Epidermal melanocyte (primary cell): ENCODE results near the gene PGP.

Experiments
- DNase-seq: peaks from one replicate; pipeline ENCODE4 v3.0.0; 2011; ENCODE audit warnings: low spot score; ENCODE audit not compliant: insufficient read length

The PGP gene

DNA sequence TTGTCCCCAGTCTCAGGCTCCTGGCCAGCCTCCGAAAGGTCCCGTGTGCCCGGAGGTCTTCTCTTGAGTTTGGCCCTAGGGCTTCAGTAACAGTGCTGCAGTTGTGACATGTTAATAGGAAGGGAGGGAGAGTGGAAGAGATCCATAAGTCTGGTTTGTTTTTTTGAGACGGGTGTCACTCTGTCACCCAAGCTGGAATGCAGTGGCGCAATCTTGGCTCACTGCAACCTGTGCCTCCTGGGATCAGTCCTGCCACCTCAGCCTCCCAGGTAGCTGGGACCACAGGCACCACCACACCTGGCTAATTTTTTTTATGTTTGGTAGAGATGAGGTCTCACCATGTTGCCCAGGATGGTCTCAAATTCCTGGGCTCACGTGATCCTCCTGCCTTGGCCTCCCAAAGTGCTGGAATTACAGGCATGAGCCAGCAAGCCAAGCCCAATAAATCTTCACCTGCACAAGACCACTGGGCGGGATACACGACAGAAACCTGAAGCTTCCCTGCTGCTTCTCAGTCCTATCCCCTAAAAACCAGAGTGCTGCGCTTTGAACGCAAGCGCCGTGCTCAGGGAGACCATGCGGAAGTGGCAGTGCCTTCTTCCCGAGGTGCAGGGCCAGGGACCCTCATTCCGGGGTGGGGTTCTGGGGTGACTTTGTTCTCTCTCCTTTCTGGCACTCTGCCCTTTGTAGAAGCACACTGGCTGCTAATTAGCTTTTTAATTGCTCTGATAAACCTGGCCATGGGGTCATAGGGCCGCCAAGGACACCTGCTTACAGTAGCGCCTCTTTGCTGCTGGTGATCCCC lies 48.2 kb downstream of the PGP start:
- DNase-seq, result no peak

DNA sequence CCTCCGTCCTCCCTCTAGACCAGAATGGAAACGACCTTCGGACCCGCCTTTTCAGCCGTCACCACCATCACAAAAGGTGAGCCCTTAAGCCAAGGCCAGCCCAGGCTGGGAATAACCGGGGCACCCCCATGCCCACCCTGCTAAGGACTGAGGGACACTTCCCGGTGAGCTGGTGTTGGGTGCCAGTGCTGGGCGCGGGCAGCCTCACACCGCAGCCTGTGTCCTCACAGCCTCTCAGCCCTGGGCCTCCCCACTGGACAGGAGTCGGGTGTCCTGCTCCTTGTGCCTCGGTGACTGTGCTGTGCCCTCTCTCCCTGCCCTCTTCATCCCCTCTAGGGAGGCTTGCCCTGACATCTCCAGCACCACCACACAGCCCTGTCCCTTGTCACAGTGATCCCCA lies 48.8 kb downstream of the PGP start:
- no peak for DNase-seq

DNA sequence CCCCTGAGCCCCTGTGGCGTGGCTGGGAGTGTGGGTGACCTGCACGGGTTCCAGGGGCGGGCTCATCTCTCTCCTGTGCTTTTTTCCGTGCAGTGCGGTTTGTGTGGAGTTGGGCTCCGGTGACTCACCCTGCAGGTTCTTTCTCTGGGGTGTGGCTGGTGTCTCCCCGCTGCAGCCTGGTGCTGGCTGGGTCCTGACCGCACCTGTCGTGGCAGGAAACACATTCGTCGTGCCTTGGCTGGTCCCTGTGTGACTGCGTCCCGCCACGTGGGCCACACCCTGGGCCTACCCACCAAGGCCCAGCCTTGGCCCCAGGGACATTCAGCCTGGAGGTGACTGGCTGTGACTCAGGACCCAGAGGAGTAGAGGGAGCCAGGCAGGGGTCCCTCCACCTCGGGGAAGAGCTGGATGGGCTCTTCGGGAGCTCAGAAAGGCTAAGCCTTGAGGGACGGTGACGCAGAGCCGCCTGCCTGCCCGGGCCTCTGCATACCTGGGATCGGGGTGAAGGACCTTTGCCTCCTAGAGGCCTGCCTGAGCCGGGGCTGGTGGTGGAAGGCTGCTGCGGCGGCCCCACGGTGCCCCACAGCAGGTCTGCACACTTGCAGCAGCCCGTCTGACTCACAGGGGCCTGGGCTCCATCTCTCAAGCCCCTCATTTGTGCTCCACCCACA lies 51.3 kb downstream of the PGP start:
- DNase-seq, result no peak

DNA sequence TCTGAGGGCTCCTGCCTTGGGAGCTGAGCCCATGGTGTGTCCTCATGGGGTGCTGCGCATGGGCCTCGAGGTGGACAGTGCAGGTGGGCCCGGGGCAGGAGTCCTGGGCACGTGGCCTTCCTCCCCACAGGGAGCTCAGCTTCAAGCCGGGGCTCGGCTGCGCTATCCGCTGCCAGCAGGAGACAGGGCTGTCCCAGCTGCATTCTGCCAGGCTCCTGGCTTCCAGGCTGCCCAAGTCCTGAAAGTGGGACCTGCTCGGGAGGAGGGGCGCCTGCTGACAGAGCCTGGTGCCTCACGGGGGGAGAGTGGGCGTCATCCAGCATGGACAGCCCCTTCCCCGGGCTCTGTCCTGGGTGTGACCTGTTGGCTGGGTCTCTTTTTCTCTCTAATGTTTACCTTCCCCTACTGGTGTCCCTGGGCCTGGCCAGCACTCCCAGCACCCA lies 51.9 kb downstream of the PGP start:
- no peak for DNase-seq

DNA sequence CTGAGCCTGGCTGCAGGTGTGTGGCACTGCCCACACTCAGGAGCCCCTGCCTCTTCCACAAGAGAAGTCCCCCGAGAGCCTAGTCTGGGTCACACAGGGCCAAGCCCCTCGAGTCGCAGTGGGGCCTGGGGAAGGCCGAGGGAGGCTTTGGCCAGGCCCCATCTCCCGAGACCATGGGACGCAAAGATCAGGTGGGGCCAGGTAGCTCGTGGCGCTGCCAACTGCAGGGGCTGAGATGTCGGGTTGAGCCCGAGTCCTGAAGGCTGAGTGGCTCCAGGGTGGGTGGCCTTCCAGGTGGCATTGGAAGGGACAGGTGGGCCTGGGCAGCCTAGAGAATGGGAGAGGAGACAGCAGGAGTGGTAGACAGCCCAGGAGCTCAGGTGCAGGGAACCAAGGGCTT lies 52.7 kb downstream of the PGP start:
- no peak for DNase-seq
